ENCODE data around the gene STARD13.

The STARD13 gene

GRCh38 chr13:33256148-33256840 lies 29.3 kb downstream of the STARD13 start:
- no peak for TF ChIP-seq CTCF (IDR thresholded peaks at IDR 0.05; ENCODE audit: control insufficient read depth, insufficient read depth, low read depth, low read length, missing control alignments)
- no peak overlapping the region for H3K4me3 ChIP-seq (ENCODE audit: control insufficient read depth, low read depth, low read length)

GRCh38 chr13:33252135-33252534 lies 33.4 kb downstream of the STARD13 start:
- TF ChIP-seq CTCF (IDR thresholded peaks at IDR 0.05; ENCODE audit: control insufficient read depth, insufficient read depth, low read depth, low read length, missing control alignments), result no peak
- no peak overlapping the region for H3K4me3 ChIP-seq (ENCODE audit: control insufficient read depth, low read depth, low read length)
- no peak for DNase-seq (ENCODE audit: low read depth)

More at GRCh38 chr13:33256148-33256840, 29.3 kb downstream of the STARD13 start:
- no peak for DNase-seq (ENCODE audit: low read depth)

GRCh38 chr13:33251131-33251661 lies 34.4 kb downstream of the STARD13 start:
- DNase-seq (ENCODE audit: low read depth), result peak; percentile 80
- TF ChIP-seq CTCF (IDR thresholded peaks at IDR 0.05; ENCODE audit: control insufficient read depth, insufficient read depth, low read depth, low read length, missing control alignments), result no peak

GRCh38 chr13:33250609-33251008 lies 34.9 kb downstream of the STARD13 start:
- no peak for DNase-seq (ENCODE audit: low read depth)
- TF ChIP-seq CTCF (IDR thresholded peaks at IDR 0.05; ENCODE audit: control insufficient read depth, insufficient read depth, low read depth, low read length, missing control alignments), result no peak
- H3K4me3 ChIP-seq (ENCODE audit: control insufficient read depth, low read depth, low read length), result no peak overlapping the region

More at GRCh38 chr13:33251131-33251661, 34.4 kb downstream of the STARD13 start:
- H3K4me3 ChIP-seq (ENCODE audit: control insufficient read depth, low read depth, low read length), result no peak overlapping the region

- DNase-seq (ENCODE audit: low read depth), result no peak
- H3K4me3 ChIP-seq (ENCODE audit: control insufficient read depth, low read depth, low read length), result no peak overlapping the region
- TF ChIP-seq CTCF (IDR thresholded peaks at IDR 0.05; ENCODE audit: control insufficient read depth, insufficient read depth, low read depth, low read length, missing control alignments), result no peak
Measured at GRCh38 chr13:33249894-33250293, 35.7 kb downstream of the STARD13 start.

GRCh38 chr13:33249066-33249465 lies 36.5 kb downstream of the STARD13 start:
- no peak overlapping the region for H3K4me3 ChIP-seq (ENCODE audit: control insufficient read depth, low read depth, low read length)
- no peak for DNase-seq (ENCODE audit: low read depth)
- TF ChIP-seq CTCF (IDR thresholded peaks at IDR 0.05; ENCODE audit: control insufficient read depth, insufficient read depth, low read depth, low read length, missing control alignments), result no peak
